PFSK-1 (cell line): ENCODE results near the gene LMLN. TPM values are rescaled to one million over a fixed set of nuclear protein-coding genes. Genes with fewer than 3 reads are reported as not detected.
A peak's percentile ranks its signal among the peaks of the same experiment; 100 is the strongest.

Experiments
- FOXP2 ChIP-seq: optimal IDR thresholded peaks from 2 replicates; pipeline ENCODE3; 2011; ENCODE audit warnings: borderline replicate concordance, control low read depth, inconsistent platforms; ENCODE audit not compliant: insufficient read depth; ENCODE audit errors: extremely low read length, extremely low read depth
- POLR2AphosphoS5 ChIP-seq: IDR thresholded peaks from 2 replicates; pipeline ENCODE4 v1.6.1; 2012; ENCODE audit warnings: low read depth, mild to moderate bottlenecking, control low read depth, low read length, moderate library complexity
- SIN3A ChIP-seq: IDR thresholded peaks from 2 replicates; pipeline ENCODE4 v1.6.1; 2012; ENCODE audit warnings: mild to moderate bottlenecking, low read length, moderate library complexity, borderline replicate concordance; ENCODE audit not compliant: insufficient read depth
- TAF1 ChIP-seq: IDR thresholded peaks from 2 replicates; pipeline ENCODE4 v1.6.1; 2012; ENCODE audit warnings: low read length, control low read depth, borderline replicate concordance; ENCODE audit not compliant: insufficient read depth
- polyA plus RNA-seq: library from polyadenylated mRNA; unstranded; fragments of >200 nt; gene quantifications from one replicate; pipeline ENCODE4 v1.2.1, GENCODE V29; 2012; ENCODE audit warnings: low read depth, missing spikeins; ENCODE audit not compliant: insufficient read length
- TF ChIP-seq, protein P1 (sequence below), 2 experiments: IDR thresholded peaks; 2 replicates each; pipeline versions ENCODE4 v1.6.1 to v1.8.0; 2011 to 2012; ENCODE audit warnings: low read depth in 2 of 2, low read length in 2 of 2, control low read depth in 1 of 2, inconsistent platforms in 1 of 2, mild to moderate bottlenecking in 1 of 2, moderate library complexity in 1 of 2; ENCODE audit not compliant: insufficient read depth in 1 of 2

LMLN gene
- polyA plus RNA-seq = 0.94 TPM

- TF ChIP-seq FOXP2 = peak; percentile 62
- TF ChIP-seq, protein P1, sequence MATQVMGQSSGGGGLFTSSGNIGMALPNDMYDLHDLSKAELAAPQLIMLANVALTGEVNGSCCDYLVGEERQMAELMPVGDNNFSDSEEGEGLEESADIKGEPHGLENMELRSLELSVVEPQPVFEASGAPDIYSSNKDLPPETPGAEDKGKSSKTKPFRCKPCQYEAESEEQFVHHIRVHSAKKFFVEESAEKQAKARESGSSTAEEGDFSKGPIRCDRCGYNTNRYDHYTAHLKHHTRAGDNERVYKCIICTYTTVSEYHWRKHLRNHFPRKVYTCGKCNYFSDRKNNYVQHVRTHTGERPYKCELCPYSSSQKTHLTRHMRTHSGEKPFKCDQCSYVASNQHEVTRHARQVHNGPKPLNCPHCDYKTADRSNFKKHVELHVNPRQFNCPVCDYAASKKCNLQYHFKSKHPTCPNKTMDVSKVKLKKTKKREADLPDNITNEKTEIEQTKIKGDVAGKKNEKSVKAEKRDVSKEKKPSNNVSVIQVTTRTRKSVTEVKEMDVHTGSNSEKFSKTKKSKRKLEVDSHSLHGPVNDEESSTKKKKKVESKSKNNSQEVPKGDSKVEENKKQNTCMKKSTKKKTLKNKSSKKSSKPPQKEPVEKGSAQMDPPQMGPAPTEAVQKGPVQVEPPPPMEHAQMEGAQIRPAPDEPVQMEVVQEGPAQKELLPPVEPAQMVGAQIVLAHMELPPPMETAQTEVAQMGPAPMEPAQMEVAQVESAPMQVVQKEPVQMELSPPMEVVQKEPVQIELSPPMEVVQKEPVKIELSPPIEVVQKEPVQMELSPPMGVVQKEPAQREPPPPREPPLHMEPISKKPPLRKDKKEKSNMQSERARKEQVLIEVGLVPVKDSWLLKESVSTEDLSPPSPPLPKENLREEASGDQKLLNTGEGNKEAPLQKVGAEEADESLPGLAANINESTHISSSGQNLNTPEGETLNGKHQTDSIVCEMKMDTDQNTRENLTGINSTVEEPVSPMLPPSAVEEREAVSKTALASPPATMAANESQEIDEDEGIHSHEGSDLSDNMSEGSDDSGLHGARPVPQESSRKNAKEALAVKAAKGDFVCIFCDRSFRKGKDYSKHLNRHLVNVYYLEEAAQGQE (IDR thresholded peaks at IDR 0.05; ENCODE audit: insufficient read depth in 1 of 2, low read depth in 2 of 2, low read length in 2 of 2) = no peak
Observed at GRCh38 chr3:197959891-197960693, at the start of gene LMLN. Gene LMLN, plus strand, starts transcription at chr3:197960217. Its CDS starts 29 bp downstream, at chr3:197960246.

GRCh38 chr3:197912741-197913476 is 47.1 kb upstream of the LMLN start:
- no peak for TF ChIP-seq FOXP2
- no peak for TF ChIP-seq TAF1
- TF ChIP-seq POLR2AphosphoS5 = no peak
- no peak for TF ChIP-seq SIN3A
- TF ChIP-seq, protein P1 (IDR thresholded peaks at IDR 0.05; ENCODE audit: insufficient read depth in 1 of 2, low read depth in 2 of 2, low read length in 2 of 2) = no peak

GRCh38 chr3:197913641-197914380 is 46.2 kb upstream of the LMLN start:
- TF ChIP-seq, protein P1 (IDR thresholded peaks at IDR 0.05; ENCODE audit: insufficient read depth in 1 of 2, low read depth in 2 of 2, low read length in 2 of 2) = no peak
- no peak for TF ChIP-seq POLR2AphosphoS5
- no peak for TF ChIP-seq TAF1
- TF ChIP-seq SIN3A = no peak
- TF ChIP-seq FOXP2 = no peak

GRCh38 chr3:197926418-197926817 is 33.6 kb upstream of the LMLN start:
- TF ChIP-seq POLR2AphosphoS5 = no peak
- TF ChIP-seq, protein P1 (IDR thresholded peaks at IDR 0.05; ENCODE audit: insufficient read depth in 1 of 2, low read depth in 2 of 2, low read length in 2 of 2) = no peak
